Omental fat pad (tissue), 4 donors: ENCODE measurements around the gene HYAL3. TPM values are rescaled to one million over a fixed set of nuclear protein-coding genes. Genes with fewer than 3 reads are reported as not detected.

Experiments used
- ATAC-seq: fragments of 150-250 bp; one replicate; pipeline ENCODE4 v1.9.1; 2016; ENCODE audit warnings: mild to moderate bottlenecking, moderate library complexity; ENCODE audit not compliant: low FRiP score
- DNase-seq: peaks from one replicate; pipeline ENCODE4 v3.0.0-alpha.2; 2019; ENCODE audit warnings: low spot score
- total RNA-seq, 4 donors: library from RNA; depleted of rRNA; stranded (reverse); fragments of >200 nt; gene quantifications; one replicate each; pipeline ENCODE4 v1.1.0, GENCODE V29; 2016
- TF ChIP-seq, protein P1 (sequence below), 3 donors: fragments of 450-650 bp; IDR thresholded peaks; one replicate each; pipeline ENCODE4 v1.5.1; 2016 to 2017; ENCODE audit warnings: antibody characterized with exemption in 3 of 3, mild to moderate bottlenecking in 3 of 3, moderate library complexity in 2 of 3

The HYAL3 gene
- total RNA-seq, 4 donors from 2014 or later: 1.9 to 6.2 (median 4.0) TPM

DNA sequence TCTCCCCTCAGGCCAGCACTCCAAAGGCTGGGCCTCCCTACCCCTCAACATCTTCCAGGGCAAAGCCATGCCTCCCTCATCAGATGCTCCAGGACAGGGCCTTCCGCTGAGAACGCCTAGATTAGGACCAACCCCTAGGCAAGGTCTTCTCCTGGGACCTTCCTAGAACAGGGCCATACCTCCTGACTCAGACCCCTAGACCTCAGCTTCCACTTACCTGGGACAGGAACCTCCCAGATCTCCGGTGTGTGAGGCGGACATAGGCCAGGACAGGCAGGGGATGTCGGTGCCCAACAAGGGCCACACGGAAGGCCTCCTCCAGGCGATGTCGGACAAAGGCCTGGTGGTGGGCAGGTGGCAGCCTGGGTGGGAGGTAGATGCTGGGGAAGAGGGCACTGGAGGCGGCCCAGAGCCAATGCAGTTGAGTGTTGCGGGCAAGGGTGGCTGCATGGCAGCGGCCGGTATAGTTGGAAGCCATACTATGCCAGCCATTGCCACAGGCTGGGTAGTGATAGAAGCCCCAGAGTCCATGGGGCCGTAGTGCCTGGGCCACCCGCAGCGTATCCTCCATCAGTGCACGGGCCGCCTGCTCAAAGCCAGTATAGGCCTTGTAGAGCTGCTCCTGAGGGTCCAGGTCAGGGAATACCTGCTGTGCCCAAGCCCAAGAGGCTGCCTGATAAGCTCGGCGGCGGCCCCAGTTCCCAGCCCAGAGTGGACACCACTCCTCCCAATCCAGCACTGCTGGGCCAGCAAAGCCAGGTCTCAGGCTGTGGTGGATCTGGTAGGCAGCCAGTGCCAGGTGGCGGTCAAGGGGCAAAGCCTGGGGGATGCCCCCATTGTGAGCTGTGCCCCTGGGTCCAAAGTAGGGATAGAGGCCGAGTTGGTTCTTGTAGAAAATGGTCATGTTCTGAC is 4.5 kb downstream of the HYAL3 start:
- no peak for DNase-seq
- TF ChIP-seq, protein P1, sequence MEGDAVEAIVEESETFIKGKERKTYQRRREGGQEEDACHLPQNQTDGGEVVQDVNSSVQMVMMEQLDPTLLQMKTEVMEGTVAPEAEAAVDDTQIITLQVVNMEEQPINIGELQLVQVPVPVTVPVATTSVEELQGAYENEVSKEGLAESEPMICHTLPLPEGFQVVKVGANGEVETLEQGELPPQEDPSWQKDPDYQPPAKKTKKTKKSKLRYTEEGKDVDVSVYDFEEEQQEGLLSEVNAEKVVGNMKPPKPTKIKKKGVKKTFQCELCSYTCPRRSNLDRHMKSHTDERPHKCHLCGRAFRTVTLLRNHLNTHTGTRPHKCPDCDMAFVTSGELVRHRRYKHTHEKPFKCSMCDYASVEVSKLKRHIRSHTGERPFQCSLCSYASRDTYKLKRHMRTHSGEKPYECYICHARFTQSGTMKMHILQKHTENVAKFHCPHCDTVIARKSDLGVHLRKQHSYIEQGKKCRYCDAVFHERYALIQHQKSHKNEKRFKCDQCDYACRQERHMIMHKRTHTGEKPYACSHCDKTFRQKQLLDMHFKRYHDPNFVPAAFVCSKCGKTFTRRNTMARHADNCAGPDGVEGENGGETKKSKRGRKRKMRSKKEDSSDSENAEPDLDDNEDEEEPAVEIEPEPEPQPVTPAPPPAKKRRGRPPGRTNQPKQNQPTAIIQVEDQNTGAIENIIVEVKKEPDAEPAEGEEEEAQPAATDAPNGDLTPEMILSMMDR (IDR thresholded peaks at IDR 0.05): no peak
- ATAC-seq: no peak

DNA sequence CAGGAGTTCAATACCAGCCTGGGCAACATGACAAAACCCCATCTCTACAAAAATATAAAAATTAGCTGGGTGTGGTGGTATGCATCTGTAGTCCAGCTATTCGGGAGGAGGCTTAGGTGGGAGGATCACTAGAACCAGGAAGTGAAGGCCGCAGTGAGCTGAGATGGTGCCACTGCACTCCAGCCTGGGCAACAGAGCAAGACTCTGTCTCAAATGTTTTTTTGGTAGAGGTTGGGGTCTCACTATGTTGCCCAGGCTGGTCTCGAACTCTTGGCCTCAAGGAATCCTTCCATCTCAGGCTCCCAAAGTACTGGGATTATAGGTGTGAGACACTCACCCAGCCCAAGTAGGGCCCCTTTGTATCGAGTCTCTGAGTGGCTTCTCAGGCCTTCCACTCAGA is 5.1 kb downstream of the HYAL3 start:
- ATAC-seq (no peak), DNase-seq (no peak)
- TF ChIP-seq, protein P1 (IDR thresholded peaks at IDR 0.05): no peak

DNA sequence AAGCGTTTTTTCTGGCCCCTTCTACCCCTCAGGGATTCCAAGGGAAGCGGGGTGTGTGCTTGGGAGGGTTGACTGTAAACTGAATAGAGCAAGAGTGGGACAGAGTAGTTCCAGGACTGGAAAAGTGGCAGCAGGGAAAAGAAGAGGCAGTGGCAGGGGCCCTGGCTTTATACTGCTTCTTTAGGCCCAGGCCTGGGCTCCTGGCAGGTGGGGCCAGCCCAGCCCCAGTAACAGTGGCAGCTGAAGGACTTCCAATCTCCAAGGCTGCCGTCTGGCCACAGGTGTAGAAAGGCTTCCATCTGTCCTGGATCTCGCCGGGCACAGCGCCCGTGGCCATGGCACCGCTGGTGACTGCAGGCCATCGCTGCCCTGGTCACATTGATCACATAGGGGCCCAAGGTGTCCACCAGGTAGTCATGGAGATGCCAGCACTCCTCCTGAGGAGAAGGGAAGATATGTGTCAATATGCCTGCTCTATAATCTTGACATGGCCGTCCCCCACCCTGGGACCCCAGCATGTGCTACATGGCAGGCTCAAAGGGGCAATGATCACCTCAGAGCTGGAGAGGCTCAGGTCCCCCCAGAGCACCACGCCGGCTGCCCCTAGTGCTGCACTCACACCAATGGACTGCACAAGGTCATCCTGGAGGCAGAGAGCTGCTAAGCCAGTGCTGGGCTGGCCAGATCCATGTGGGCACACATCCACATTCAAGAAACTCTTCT is 6.0 kb downstream of the HYAL3 start:
- DNase-seq: no peak

DNA sequence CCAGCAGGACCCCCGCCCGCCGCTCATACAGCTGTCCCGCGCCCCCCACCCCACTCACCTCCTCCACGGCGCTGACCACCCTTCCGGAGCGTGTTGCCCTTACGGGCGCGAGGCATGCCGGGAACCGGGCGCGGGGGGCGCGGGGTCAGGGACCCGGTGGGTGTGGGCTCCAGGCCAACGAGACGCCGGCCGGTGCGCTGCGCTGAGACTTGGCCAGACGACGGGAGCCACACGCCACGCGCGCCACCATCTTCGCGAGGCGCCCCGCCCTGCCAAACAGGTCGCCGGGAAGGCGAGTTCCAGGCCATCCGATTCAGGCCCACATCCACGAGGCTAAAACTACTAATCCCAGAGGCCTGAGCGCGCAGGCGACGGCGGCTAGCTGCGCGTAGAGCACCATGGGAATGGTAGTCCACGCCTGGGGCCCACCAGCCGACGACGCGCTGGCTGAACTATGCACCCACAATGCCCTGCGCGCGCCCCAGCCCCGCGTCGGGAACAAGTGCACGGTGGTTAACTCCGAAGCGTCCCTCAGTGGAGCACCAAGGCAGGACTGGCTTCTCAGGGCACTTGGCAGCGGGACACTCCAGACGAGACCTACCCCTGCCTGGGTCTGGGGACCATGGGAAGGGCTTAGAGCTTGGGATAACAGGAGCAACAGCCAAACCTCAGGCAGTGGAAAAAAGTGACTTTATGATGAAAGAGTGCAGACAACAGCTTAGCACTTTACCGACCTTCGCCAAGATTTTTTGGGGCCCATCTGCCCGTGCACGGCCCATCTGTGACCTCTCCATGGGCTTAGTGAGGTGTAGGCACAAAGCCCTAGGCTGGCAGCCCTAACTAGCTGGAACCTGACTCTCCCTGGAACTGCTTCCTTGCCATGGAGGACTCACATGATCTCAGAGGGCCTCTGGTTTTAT is 6.8 kb downstream of the HYAL3 start, which contains the start of gene IFRD2:
IFRD2 (minus strand) TSS at position 271 of the 920 bp plus-strand sequence; CDS start at position 116, 155 bp downstream.
- TF ChIP-seq, protein P1 (IDR thresholded peaks at IDR 0.05): no peak
- ATAC-seq: peak; percentile 97
- peak; percentile 77 for DNase-seq

More for the DNA sequence above, 6.0 kb downstream of the HYAL3 start:
- TF ChIP-seq, protein P1 (IDR thresholded peaks at IDR 0.05): no peak
- no peak for ATAC-seq

DNA sequence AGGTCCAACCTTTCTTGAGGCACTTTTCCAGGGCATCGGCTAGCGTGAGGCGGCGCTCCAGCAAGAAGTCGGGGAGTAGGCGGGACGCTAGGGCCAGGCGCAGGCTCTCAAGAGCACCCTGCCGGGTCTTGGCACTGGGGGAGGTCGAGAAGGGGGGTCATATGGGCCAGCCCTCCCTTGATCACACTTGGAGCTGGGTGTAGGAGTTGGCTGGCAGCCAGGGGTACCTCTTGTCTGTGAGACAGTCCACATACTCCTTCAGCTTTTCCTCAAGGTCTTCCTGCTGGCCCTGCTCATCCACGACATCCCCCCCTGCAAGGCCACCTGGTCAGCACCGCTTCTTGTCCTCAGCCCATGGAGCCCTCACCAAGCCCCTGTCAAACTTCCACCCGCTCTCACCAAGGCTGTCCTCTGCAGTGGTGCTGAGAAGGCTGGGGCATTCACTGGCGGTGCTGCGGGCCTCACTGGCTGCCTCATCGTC is 9.0 kb downstream of the HYAL3 start:
- ATAC-seq: no peak
- no peak for DNase-seq
- TF ChIP-seq, protein P1 (IDR thresholded peaks at IDR 0.05): no peak

DNA sequence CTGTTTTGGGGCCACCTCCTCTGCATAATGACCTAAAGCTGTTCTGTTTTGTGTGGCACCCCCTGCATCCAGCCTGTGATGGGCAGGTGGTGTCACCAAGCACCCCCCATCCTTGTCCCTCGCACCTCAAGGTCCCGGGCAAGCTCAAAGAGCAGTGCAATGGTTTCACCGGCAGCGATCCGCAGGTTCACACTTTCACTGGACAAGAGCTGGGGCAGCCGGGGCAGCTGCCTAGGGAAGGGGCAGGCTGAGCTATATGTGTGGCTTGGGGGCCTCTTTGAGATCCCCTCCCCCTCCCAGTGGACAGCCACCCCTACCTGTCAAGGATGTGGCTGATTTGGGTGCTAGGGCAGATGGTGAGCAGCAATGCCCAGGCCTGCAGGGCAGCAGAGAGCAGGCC is 10.1 kb downstream of the HYAL3 start:
- ATAC-seq (no peak), DNase-seq (no peak)
- TF ChIP-seq, protein P1 (IDR thresholded peaks at IDR 0.05): no peak
